ENCODE measurements around the gene PLCD1.

GRCh38 chr3:37984051-37984450 lies 45.4 kb downstream of the PLCD1 start:
- no peak for TF ChIP-seq POLR2AphosphoS5 (IDR thresholded peaks at IDR 0.05)
- no peak for TF ChIP-seq CTCF (IDR thresholded peaks at IDR 0.05)
